Measurements from ENCODE around the gene GMDS. TPM values are rescaled to one million over a fixed set of nuclear protein-coding genes. Genes with fewer than 3 reads are reported as not detected.

GMDS gene
- total RNA-seq, 1 experiment from 2014 or later: 27.6 TPM

GRCh38 chr6:1789092-1789491 is 456.3 kb downstream of the GMDS start:
- H2BK5ac ChIP-seq (ENCODE audit: insufficient read length, low read length): no peak overlapping the region
- no peak overlapping the region for H2BK12ac ChIP-seq (ENCODE audit: insufficient read length, low read depth, low read length)
- H2BK20ac ChIP-seq (ENCODE audit: low read depth, low read length, poor library complexity, severe bottlenecking): no peak overlapping the region
- no peaks in the 10 kb centered on the region for H3K4me1 Mint-ChIP-seq
- no peaks in the 10 kb centered on the region for H3K4me1 ChIP-seq (ENCODE audit: insufficient read depth, low read length)
- H3K23ac ChIP-seq (ENCODE audit: insufficient read length, low read depth, low read length): no peak overlapping the region
- no peak overlapping the region for H3T11ph ChIP-seq (ENCODE audit: low read length)
- H4K5ac ChIP-seq (ENCODE audit: insufficient read length, low read depth, low read length): no peak overlapping the region
- no peak overlapping the region for H4K91ac ChIP-seq (ENCODE audit: insufficient read length, low read depth, low read length)
- no peak for DNase-seq
- H3K27ac ChIP-seq (ENCODE audit: insufficient read length, low read depth, low read length): no peak overlapping the region
- no peaks in the 10 kb centered on the region for H3K36me3 Mint-ChIP-seq (ENCODE audit: insufficient read depth in 1 of 3, low read depth in 3 of 3)
- no peak overlapping the region for H3K4ac ChIP-seq (ENCODE audit: low read depth, low read length)
- no peaks in the 10 kb centered on the region for H3K9me3 ChIP-seq (ENCODE audit: control insufficient read depth, low read depth, low read length)
- H3K79me2 ChIP-seq (ENCODE audit: insufficient read depth, low read length): no peaks in the 10 kb centered on the region
- no peak overlapping the region for H3K56ac ChIP-seq (ENCODE audit: insufficient read length, low read depth, low read length)
- H3K23me2 ChIP-seq (ENCODE audit: insufficient read length, low read depth, low read length, poor library complexity, severe bottlenecking): no peaks in the 10 kb centered on the region
- no CpG with 5 or more reads among the region's 4 CpGs for WGBS (ENCODE audit: extremely low coverage, insufficient read length, low lambda C conversion rate)
- H2AK5ac ChIP-seq (ENCODE audit: insufficient read length, low read length): no peak overlapping the region
- TF ChIP-seq, protein P1, sequence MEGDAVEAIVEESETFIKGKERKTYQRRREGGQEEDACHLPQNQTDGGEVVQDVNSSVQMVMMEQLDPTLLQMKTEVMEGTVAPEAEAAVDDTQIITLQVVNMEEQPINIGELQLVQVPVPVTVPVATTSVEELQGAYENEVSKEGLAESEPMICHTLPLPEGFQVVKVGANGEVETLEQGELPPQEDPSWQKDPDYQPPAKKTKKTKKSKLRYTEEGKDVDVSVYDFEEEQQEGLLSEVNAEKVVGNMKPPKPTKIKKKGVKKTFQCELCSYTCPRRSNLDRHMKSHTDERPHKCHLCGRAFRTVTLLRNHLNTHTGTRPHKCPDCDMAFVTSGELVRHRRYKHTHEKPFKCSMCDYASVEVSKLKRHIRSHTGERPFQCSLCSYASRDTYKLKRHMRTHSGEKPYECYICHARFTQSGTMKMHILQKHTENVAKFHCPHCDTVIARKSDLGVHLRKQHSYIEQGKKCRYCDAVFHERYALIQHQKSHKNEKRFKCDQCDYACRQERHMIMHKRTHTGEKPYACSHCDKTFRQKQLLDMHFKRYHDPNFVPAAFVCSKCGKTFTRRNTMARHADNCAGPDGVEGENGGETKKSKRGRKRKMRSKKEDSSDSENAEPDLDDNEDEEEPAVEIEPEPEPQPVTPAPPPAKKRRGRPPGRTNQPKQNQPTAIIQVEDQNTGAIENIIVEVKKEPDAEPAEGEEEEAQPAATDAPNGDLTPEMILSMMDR (conservative IDR thresholded peaks at IDR 0.05): no peak
- no peak overlapping the region for H3K27ac Mint-ChIP-seq
- no peaks in the 10 kb centered on the region for H4K20me1 ChIP-seq (ENCODE audit: control insufficient read depth, insufficient read depth, insufficient read length)
- no peaks in the 10 kb centered on the region for H3K9me3 Mint-ChIP-seq
- H3K27me3 Mint-ChIP-seq (ENCODE audit: low read depth): no peaks in the 10 kb centered on the region
- no peak overlapping the region for H3K14ac ChIP-seq (ENCODE audit: insufficient read depth, low read length)
- H3K4me3 Mint-ChIP-seq: no peak overlapping the region
- H4K8ac ChIP-seq (replicated peaks; ENCODE audit: insufficient read length, low read depth, low read length): no peak overlapping the region
- no peaks in the 10 kb centered on the region for H3K79me1 ChIP-seq (ENCODE audit: insufficient read depth, low read depth, low read length, poor library complexity, severe bottlenecking)
- no peak overlapping the region for H2BK120ac ChIP-seq (ENCODE audit: low read depth, low read length, poor library complexity, severe bottlenecking)
- H3K9ac ChIP-seq (ENCODE audit: extremely low read depth, insufficient read length, low read length): no peak overlapping the region
- H2AFZ ChIP-seq (ENCODE audit: low read length): no peak overlapping the region
- no peaks in the 10 kb centered on the region for H3K27me3 ChIP-seq (ENCODE audit: insufficient read depth, low read length)
- H3K4me2 ChIP-seq (ENCODE audit: insufficient read depth, insufficient read length, low read length): no peak overlapping the region
- no peak overlapping the region for H2BK15ac ChIP-seq (ENCODE audit: low read depth, low read length)
- no peak overlapping the region for H3K18ac ChIP-seq (ENCODE audit: insufficient read length, low read depth, low read length)
